ENCODE data around the gene IFNA17.
"Not testable (repeated sequence)": the region's sequence is repeated elsewhere in the genome, so short reads cannot be mapped to it uniquely, and the experiment has no call there.

IFNA17 gene

DNA sequence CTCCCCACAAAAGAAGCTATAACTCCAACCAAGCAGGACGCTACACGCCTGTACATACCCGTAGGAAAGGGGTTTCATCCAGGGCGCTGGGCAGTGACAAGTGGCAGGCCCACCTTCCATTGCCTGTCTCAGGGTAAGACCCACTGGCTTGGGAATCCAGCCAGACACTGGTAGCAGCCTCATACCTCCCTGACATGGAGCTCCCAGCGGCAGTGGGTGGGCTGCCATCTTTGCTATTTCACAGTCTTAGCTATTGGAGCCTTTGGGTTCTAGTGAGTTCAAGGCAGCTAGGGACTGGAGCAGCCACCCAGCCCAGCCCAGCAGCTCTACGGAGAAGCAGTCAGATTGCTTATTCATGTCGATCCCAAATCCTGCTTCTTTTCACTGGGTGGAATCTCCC is 17.7 kb downstream of the IFNA17 start:
- no peak for DNase-seq

DNA sequence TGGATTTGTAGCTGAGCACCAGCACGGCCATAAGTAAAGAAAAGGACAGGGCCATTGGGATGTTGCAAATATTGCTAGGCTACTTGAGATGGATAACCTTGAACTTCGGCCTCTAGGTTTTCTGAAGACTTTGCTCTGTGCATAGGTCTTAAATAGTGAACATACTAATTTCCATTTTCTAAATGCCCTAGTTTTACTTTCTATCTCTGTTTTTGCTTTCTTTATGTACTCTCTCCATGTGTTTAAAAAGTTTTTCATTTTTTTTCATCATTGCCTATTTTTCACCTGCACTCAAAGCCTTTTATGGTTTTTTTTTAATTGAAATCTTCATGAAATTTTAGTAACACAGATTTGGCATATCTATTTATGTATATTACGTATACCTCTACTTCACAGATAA is 21.0 kb downstream of the IFNA17 start, which contains the start of gene IFNA10:
TSS of gene IFNA10 (minus strand) at position 101 of the 400 bp plus-strand sequence. CDS start at position 55, 46 bp downstream.
- DNase-seq = not testable (repeated sequence)

DNA sequence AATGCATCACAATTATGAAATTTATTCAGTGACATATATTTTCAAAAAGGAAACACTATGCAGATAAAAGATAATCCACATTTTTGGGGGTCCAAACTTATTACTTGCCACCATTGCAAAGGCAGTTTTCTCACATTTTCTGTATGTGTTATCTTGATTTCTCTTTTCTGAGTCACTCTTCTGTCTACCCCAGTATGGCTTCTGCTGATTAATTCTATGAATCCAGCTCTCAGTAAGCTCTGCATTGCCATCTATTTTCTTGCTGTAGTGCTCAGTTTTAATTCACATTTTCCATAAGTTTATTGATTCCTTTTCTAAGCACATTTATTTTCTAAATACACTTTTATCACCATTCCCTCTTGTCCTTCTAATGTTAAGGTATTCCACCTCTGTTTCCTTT is 22.8 kb downstream of the IFNA17 start:
- no peak for DNase-seq

DNA sequence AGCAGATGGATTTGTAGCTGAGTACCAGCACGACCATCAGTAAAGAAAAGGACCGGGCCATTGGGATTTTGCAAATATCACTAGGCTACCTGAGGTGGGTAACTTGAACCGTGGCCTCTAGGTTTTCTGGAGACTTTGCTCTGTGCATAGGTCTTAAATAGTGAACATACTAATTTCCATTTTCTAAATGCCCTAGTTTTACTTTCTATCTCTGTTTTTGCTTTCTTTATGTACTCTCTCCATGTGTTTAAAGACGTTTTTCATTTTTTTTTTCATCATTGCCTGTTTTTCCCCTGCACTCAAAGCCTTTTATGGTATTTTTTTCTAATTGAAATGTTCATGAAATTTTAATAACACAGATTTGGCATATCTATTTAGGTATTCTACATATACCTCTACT is 25.9 kb downstream of the IFNA17 start, which contains the start of gene IFNA7:
TSS of gene IFNA7 (minus strand) at position 101 of the 400 bp plus-strand sequence. CDS start at position 61, 40 bp downstream.
- DNase-seq = not testable (repeated sequence)

DNA sequence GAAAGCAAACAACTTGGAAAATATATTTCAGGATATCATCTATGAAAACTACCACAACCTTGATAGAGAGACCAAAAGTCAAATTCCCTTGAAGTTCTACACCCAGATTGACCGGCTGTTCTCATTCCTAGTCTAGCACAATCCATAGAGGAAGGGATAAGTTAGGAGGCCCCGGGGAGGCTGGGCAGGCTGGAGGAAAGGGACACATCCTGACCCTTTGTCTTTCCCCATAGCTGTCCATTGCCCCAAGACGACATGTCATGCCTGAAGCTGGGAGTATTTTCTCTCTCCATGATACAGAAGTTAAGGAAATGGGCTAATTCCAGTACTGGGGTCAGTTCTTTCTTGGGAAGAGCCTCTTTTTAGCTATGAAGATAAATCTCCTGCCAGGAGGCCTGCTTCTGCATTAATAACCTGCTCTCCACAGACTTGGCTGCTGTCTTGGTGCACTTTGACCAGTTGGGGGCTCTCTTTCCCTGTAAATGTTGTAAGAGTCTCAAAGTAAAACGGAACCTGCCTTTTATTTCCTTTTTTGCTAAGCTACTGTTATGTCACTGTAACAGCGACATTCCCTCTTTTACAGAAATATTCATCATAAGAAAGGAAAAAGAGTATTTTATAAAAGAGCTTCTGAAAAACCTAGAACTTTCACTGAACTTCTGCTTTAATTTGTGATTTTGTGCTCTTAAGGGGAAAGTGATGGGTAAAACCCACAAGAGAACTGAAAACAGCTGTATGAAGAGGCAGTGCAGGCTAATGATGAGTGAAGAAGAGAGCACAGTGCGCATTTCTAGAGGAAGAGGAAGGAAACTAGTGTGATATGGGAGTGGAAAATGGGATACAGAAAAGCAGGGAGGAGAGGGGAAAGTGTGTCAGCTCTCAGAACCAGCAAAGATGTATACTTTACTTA is 32.9 kb downstream of the IFNA17 start:
- peak; percentile 4 for DNase-seq

DNA sequence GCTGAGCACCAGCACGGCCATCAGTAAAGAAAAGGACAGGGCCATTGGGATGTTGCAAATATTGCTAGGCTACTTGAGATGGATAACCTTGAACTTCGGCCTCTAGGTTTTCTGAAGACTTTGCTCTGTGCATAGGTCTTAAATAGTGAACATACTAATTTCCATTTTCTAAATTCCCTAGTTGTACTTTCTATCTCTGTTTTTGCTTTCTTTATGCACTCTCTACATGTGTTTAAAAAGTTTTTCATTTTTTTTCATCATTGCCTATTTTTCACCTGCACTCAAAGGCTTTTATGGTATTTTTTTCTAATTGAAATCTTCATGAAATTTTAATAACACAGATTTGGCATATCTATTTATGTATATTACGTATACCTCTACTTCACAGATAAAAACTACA is 40.5 kb downstream of the IFNA17 start, which contains the start of gene IFNA4:
TSS of gene IFNA4 (minus strand) at position 101 of the 400 bp plus-strand sequence. CDS start at position 45, 56 bp downstream.
- not testable (repeated sequence) for DNase-seq

DNA sequence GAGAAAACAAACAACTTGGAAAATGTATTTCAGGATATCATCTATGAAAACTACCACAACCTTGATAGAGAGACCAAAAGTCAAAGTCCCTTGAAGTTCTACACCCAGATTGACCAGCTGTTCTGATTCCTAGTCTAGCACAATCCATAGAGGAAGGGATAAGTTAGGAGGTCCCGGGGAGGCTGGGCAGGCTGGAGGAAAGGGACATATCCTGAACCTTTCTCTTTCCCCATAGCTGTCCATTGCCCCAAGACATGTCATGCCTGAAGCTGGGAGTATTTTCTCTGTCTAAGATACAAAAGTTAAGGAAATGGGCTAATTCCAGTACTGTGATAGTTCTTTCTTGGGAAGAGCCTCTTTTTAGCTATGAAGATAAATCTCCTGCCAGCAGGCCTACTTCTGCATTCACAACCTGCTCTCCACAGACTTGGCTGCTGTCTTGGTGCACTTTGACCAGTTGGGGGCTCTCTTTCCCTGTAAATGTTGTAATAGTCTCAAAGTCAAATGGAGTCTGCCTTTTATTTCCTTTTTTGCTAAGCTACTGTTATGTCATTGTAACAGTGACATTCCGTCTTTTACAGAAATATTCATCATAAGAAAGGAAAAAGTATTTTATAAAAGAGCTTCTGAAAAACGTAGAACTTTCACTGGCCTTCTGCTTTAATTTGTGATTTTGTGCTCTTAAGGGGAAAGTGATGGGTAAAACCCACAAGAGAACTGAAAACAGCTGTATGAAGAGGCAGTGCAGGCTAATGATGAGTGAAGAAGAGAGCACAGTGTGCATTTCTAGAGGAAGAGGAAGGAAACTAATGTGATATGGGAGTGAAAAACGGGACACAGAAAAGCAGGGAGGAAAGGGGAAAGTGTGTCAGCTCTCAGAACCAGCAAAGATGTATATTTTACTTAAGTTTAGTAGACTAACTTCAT is 44.9 kb downstream of the IFNA17 start:
- DNase-seq = peak; percentile 2
